ENCODE measurements around the gene HEATR9.

The HEATR9 gene

DNA sequence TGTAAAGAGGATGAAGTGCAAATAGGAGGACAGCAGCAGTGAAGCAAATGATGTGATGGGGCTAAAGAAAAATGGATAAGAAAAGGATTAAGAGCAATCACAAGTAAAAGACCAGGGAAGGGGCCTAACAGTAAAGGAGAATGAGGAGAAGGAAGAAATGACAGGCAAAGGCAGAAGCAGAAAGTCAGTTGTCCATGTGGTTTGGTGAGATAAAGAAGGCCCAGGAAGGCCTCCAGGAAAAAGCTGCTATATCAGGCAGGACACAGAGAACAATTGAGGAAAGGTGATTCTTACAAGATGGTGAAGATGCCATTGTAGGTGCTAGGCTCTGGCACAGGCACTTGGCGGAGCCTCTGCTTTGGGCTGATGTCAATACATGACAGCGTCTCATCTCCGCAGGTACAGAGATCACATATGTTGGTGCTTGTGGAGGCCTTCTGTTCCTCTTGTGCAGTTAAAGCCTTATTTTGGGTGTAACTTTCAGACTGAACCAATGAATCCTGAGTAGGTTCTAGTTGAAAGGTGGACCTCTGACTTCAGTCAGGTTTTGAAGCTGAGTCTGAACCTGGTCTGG, 43.7 kb upstream of the HEATR9 start:
- TF ChIP-seq, protein P1, sequence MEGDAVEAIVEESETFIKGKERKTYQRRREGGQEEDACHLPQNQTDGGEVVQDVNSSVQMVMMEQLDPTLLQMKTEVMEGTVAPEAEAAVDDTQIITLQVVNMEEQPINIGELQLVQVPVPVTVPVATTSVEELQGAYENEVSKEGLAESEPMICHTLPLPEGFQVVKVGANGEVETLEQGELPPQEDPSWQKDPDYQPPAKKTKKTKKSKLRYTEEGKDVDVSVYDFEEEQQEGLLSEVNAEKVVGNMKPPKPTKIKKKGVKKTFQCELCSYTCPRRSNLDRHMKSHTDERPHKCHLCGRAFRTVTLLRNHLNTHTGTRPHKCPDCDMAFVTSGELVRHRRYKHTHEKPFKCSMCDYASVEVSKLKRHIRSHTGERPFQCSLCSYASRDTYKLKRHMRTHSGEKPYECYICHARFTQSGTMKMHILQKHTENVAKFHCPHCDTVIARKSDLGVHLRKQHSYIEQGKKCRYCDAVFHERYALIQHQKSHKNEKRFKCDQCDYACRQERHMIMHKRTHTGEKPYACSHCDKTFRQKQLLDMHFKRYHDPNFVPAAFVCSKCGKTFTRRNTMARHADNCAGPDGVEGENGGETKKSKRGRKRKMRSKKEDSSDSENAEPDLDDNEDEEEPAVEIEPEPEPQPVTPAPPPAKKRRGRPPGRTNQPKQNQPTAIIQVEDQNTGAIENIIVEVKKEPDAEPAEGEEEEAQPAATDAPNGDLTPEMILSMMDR (IDR thresholded peaks at IDR 0.05; ENCODE audit: control insufficient read depth, insufficient read depth, low read depth, low read length, missing control alignments) = no peak
- H3K4me3 ChIP-seq (ENCODE audit: control insufficient read depth, low read depth, low read length) = no peak overlapping the region
- no peak for DNase-seq (ENCODE audit: low read depth)

DNA sequence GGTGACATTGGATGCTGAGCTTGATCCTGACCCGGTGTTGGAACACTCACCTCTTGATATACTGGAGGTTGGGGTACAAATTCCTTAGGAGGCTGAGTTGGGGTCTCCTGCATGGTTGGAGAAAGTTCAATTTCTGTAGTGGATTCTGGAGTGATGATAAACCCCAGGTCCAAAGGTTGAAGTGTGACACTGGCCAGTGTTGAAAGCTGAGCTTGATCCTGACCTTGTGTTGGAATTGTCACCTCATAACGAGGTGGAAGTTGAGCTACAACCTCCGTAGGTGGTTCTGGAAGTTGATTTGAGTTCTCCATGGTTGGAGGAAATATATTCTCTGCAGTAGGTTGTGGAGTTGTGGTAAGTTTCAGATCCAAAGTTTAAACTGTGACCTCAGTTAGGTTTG, 40.7 kb upstream of the HEATR9 start:
- H3K4me3 ChIP-seq (ENCODE audit: control insufficient read depth, low read depth, low read length) = no peak overlapping the region
- TF ChIP-seq, protein P1 (IDR thresholded peaks at IDR 0.05; ENCODE audit: control insufficient read depth, insufficient read depth, low read depth, low read length, missing control alignments) = no peak
- no peak for DNase-seq (ENCODE audit: low read depth)

DNA sequence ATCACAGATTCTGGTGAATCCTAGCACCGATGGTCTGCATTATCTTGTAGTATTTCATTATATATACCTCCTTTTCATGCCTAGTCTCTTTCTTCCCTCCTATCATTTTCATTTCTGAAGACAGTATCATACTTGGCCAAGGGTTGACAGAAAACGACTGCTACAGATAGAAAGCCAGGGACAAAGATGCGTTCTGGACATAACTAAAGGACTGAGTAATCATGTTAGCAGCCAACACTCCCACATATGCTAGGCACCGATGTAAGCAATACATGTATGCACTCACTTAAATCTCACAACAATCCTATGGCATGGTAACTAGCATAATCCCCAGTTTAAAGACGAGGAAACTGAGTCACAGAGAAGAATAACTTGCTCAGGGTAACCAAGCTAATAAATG, 39.0 kb upstream of the HEATR9 start:
- DNase-seq (ENCODE audit: low read depth) = no peak
- no peak overlapping the region for H3K4me3 ChIP-seq (ENCODE audit: control insufficient read depth, low read depth, low read length)
- TF ChIP-seq, protein P1 (IDR thresholded peaks at IDR 0.05; ENCODE audit: control insufficient read depth, insufficient read depth, low read depth, low read length, missing control alignments) = no peak

DNA sequence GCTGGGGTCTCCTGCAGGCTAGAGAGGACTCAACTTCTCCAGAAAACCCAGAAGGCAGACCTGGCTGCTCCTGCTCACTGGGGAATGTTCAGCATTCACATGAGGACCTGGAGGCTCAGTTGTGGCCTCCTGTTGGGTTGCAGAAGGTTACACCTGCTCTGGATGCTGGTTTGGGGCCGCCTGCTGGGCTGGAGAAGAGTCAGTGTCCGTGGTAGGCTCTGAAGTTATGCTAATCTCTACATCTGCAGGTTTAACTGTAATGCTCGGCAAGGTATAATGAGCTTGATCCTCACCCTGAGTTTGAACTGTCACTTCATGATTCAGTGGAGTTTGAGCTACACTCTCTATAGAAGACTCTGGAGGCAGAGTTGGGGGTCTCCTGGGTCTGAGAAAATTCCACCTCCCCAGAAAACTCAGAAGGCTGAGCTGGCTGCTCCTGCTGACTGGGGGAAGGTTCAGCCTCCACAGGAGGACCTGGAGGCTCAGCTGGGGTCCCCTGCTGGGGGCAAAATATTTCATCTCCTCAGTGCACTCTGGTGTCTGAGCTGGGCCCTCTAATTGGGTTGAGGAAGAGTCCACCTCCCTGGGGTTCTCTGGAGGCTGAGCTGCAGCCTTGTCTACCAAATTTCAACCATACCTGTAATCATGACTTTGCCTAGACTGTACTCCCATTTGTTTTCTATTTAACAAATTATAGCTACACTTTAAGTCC, 38.4 kb upstream of the HEATR9 start:
- no peak for DNase-seq (ENCODE audit: low read depth)
- TF ChIP-seq, protein P1 (IDR thresholded peaks at IDR 0.05; ENCODE audit: control insufficient read depth, insufficient read depth, low read depth, low read length, missing control alignments) = no peak
- no peak overlapping the region for H3K4me3 ChIP-seq (ENCODE audit: control insufficient read depth, low read depth, low read length)

DNA sequence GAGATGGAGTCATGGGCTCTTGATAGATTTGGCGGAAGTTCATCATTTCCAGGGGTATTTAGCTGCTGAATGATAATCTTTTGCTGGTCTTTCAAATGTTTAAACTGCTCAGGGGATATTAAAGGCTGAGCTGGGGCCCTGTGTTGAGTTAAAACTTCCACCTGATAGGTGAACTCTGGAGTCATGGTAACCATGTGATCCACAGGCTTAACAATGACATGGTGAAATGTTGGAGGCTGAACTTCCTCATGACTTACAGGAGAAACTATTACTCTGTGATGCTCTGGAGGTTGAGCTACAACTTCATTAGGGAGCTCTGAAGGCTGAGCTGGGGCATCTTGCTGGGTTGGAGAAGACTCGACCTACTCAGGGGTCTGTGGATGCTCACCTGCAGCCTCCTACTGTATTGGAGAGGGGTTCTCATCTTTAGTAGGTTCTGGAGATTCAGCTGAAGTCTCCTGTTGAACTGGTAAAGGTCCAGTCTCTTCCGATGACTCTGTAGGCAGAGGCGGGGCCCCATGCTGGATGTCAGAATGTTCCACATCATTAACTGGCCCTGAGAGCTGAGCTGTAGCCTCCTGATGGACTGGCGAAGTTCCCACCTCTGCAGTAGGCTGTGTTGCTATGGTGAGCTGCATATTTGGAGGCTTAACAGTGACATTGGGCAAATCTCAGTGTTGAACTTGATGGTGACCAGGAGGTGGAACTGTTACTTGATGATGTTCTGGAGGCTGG, 37.7 kb upstream of the HEATR9 start:
- TF ChIP-seq, protein P1 (IDR thresholded peaks at IDR 0.05; ENCODE audit: control insufficient read depth, insufficient read depth, low read depth, low read length, missing control alignments) = no peak
- no peak for DNase-seq (ENCODE audit: low read depth)
- H3K4me3 ChIP-seq (ENCODE audit: control insufficient read depth, low read depth, low read length) = no peak overlapping the region

DNA sequence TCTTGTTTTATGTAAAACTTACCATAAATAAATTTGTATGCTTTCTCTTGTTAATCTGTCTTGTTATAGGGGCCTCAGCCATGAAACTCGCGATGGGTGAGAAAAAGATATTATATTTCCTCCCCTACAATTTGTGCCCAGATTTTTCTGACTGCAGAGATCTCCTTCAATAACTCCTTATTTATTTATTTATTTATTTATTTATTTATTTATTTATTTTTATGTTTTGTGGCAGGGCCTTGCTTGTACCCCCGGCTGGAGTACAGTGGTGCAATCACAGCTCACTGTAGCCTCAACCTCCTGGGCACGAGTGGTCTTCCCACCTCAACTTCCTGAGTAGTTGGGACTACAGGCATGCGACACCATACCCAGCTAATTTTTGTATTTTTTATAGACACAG, 34.8 kb upstream of the HEATR9 start:
- H3K4me3 ChIP-seq (ENCODE audit: control insufficient read depth, low read depth, low read length) = no peak overlapping the region
- no peak for DNase-seq (ENCODE audit: low read depth)
- TF ChIP-seq, protein P1 (IDR thresholded peaks at IDR 0.05; ENCODE audit: control insufficient read depth, insufficient read depth, low read depth, low read length, missing control alignments) = no peak

Data from AG09309 (cell line).